Vagina (tissue), 2 donors: ENCODE results near the gene FGD4.

Source experiments
- POLR2A ChIP-seq, 2 donors: fragments of 450-650 bp; IDR thresholded peaks; one replicate each; pipeline ENCODE4 v1.6.1; 2017; ENCODE audit warnings: antibody characterized with exemption in 2 of 2, mild to moderate bottlenecking in 2 of 2, moderate library complexity in 2 of 2
- TF ChIP-seq, protein P1 (sequence below), 3 experiments: fragments of 450-650 bp in 2 of 3; fragments of 200-600 bp in 1 of 3; sonication (generic) in 1 of 3; IDR thresholded peaks; one replicate each; pipeline ENCODE4 v1.5.1; 2017 to 2019; ENCODE audit warnings: antibody characterized with exemption in 3 of 3, mild to moderate bottlenecking in 2 of 3, moderate library complexity in 2 of 3

DNA sequence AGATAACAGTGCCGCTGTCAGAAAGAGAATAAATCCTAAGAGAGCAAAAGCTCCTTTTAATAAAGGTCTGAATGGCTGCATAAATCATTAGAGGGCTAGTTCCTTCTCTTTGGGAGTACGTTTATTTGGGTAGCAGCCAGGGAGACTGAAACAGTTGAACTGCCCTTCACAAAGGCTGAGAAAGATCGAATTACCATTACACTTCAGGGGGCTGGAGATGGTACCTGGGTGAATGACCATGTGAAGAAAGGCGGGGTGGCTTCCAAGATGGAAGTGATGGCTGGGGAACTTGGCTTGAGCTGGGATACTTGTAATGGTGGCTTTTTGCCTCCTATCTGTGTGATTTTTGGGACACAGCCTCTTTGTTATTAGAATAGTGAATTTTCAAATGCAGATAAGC is 1.7 kb upstream of the FGD4 start:
- TF ChIP-seq, protein P1, sequence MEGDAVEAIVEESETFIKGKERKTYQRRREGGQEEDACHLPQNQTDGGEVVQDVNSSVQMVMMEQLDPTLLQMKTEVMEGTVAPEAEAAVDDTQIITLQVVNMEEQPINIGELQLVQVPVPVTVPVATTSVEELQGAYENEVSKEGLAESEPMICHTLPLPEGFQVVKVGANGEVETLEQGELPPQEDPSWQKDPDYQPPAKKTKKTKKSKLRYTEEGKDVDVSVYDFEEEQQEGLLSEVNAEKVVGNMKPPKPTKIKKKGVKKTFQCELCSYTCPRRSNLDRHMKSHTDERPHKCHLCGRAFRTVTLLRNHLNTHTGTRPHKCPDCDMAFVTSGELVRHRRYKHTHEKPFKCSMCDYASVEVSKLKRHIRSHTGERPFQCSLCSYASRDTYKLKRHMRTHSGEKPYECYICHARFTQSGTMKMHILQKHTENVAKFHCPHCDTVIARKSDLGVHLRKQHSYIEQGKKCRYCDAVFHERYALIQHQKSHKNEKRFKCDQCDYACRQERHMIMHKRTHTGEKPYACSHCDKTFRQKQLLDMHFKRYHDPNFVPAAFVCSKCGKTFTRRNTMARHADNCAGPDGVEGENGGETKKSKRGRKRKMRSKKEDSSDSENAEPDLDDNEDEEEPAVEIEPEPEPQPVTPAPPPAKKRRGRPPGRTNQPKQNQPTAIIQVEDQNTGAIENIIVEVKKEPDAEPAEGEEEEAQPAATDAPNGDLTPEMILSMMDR (IDR thresholded peaks at IDR 0.05), result no peak
- no peak for TF ChIP-seq POLR2A (IDR thresholded peaks at IDR 0.05)
